CMK (cell line): Measurements from ENCODE around the gene SRCIN1.
A peak's percentile ranks its signal among the peaks of the same experiment; 100 is the strongest.
"Not testable (repeated sequence)": the region's sequence is repeated elsewhere in the genome, so short reads cannot be mapped to it uniquely, and the experiment has no call there.

Source experiments
- DNase-seq: peaks from one replicate; pipeline ENCODE4 v3.0.0-alpha.2; 2010; ENCODE audit warnings: low read depth

Gene SRCIN1

GRCh38 chr17:38507921-38508569 lies 97.7 kb downstream of the SRCIN1 start:
- DNase-seq: no peak

- no peak for DNase-seq
These were observed 98.3 kb downstream of the SRCIN1 start for GRCh38 chr17:38507436-38507835.

- DNase-seq: no peak
These were observed 101.5 kb downstream of the SRCIN1 start for GRCh38 chr17:38504216-38504615.

GRCh38 chr17:38503286-38503913 lies 102.4 kb downstream of the SRCIN1 start:
- not testable (repeated sequence) for DNase-seq

GRCh38 chr17:38501718-38502117 lies 104.0 kb downstream of the SRCIN1 start:
- DNase-seq: not testable (repeated sequence)

- not testable (repeated sequence) for DNase-seq
These were observed 106.5 kb downstream of the SRCIN1 start for GRCh38 chr17:38499230-38499629.

- DNase-seq: no peak
These were observed 107.4 kb downstream of the SRCIN1 start for GRCh38 chr17:38498353-38498752.

GRCh38 chr17:38497656-38498055 lies 108.1 kb downstream of the SRCIN1 start:
- not testable (repeated sequence) for DNase-seq

- not testable (repeated sequence) for DNase-seq
These were observed 111.6 kb downstream of the SRCIN1 start for GRCh38 chr17:38494152-38494551.

- peak; percentile 57 for DNase-seq
These were observed 113.4 kb downstream of the SRCIN1 start for GRCh38 chr17:38492067-38493040.

- not testable (repeated sequence) for DNase-seq
These were observed 114.2 kb downstream of the SRCIN1 start for GRCh38 chr17:38491346-38492066.

- DNase-seq: not testable (repeated sequence)
These were observed 116.0 kb downstream of the SRCIN1 start for GRCh38 chr17:38489774-38490173.

- not testable (repeated sequence) for DNase-seq
These were observed 120.0 kb downstream of the SRCIN1 start for GRCh38 chr17:38485681-38486298.

- no peak for DNase-seq
These were observed 120.6 kb downstream of the SRCIN1 start for GRCh38 chr17:38485146-38485468.

GRCh38 chr17:38484242-38485145 lies 121.3 kb downstream of the SRCIN1 start:
- peak; percentile 21 for DNase-seq

- not testable (repeated sequence) for DNase-seq
These were observed 123.1 kb downstream of the SRCIN1 start for GRCh38 chr17:38482700-38483043.

- DNase-seq: not testable (repeated sequence)
These were observed 123.6 kb downstream of the SRCIN1 start for GRCh38 chr17:38482039-38482699.
